ENCODE measurements around the gene LHCGR.

DNA sequence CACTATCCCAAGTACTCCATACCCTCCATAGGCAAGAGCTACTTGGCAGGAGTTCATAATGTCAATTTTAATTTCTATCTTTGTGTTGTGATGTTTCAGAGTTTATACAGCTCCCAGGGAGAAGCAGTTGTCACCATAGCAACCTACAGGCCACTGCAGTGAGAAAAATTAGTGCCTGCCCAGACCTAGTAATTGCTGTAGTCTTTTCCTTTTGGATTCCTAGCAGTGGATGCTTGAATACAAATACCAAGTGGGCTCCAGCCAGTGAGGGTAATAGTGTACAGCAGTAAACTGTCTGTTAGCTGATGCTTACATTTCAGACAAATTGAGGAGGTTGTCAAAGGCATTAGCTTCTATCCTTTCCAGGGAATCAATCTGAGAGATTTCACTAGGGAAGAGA, 26.7 kb downstream of the LHCGR start:
- TF ChIP-seq POLR2A (IDR thresholded peaks at IDR 0.05) (no peak), EP300 (IDR thresholded peaks at IDR 0.05; ENCODE audit: low read depth) (no peak)
